Stimulated activated naive CD4-positive, alpha-beta T cell (primary cell): ENCODE measurements around the gene PTPRN2.

Source experiments
- DNase-seq, 6 experiments: peaks; one replicate each; lab custom pipeline; 2025; lab: John Stamatoyannopoulos, UW

The PTPRN2 gene

GRCh38 chr7:158087196-158087595 lies 500.4 kb downstream of the PTPRN2 start:
- DNase-seq, result no peak

GRCh38 chr7:158085741-158086695 lies 501.6 kb downstream of the PTPRN2 start:
- no peak for DNase-seq

GRCh38 chr7:158084555-158084954 lies 503.1 kb downstream of the PTPRN2 start:
- DNase-seq, result no peak

GRCh38 chr7:158083526-158084310 lies 503.9 kb downstream of the PTPRN2 start:
- DNase-seq, result no peak

- no peak for DNase-seq
Measured at GRCh38 chr7:158082761-158083160, 504.9 kb downstream of the PTPRN2 start.

- DNase-seq, result no peak
Measured at GRCh38 chr7:158080899-158081445, 506.7 kb downstream of the PTPRN2 start.

- DNase-seq, result no peak
Measured at GRCh38 chr7:158077934-158078910, 509.4 kb downstream of the PTPRN2 start.

- no peak for DNase-seq
Measured at GRCh38 chr7:158077151-158077840, 510.3 kb downstream of the PTPRN2 start.

- DNase-seq, result no peak
Measured at GRCh38 chr7:158076656-158077055, 511.0 kb downstream of the PTPRN2 start.

GRCh38 chr7:158076215-158076614 lies 511.4 kb downstream of the PTPRN2 start:
- DNase-seq, result no peak

GRCh38 chr7:158075633-158076001 lies 512.0 kb downstream of the PTPRN2 start:
- DNase-seq, result no peak

GRCh38 chr7:158074896-158075632 lies 512.6 kb downstream of the PTPRN2 start:
- no peak for DNase-seq

- DNase-seq, result no peak
Measured at GRCh38 chr7:158073845-158074840, 513.5 kb downstream of the PTPRN2 start.

- no peak for DNase-seq
Measured at GRCh38 chr7:158072991-158073730, 514.5 kb downstream of the PTPRN2 start.

GRCh38 chr7:158070222-158070920 lies 517.3 kb downstream of the PTPRN2 start:
- DNase-seq, result no peak

- no peak for DNase-seq
Measured at GRCh38 chr7:158068853-158069252, 518.8 kb downstream of the PTPRN2 start.

GRCh38 chr7:158067931-158068482 lies 519.6 kb downstream of the PTPRN2 start:
- no peak for DNase-seq
